Left lung (tissue), 10 donors: Measurements from ENCODE around the gene ZNF770. TPM values are rescaled to one million over a fixed set of nuclear protein-coding genes. Genes with fewer than 3 reads are reported as not detected.
"Not testable (repeated sequence)": the region's sequence is repeated elsewhere in the genome, so short reads cannot be mapped to it uniquely, and the experiment has no call there.

Experiments
- ATAC-seq: fragments of 200-7000 bp; cut with Tn5 transposase; one replicate; pipeline ENCODE4 v1.9.1; 2020; ENCODE audit warnings: moderate library complexity
- DNase-seq, 4 donors: peaks; one replicate each; pipeline ENCODE4 v3.0.0-alpha.2; 2013 to 2020
- H3K27ac ChIP-seq, 2 donors: fragments of 200-600 bp; sonication (generic) in 1 of 2; one replicate each; pipeline versions ENCODE4 v1.5.0 to v1.8.0; 2020 to 2021
- H3K27me3 ChIP-seq, 2 donors: fragments of 200-600 bp; sonication (generic) in 1 of 2; one replicate each; pipeline versions ENCODE4 v1.5.0 to v1.8.0; 2020 to 2021
- H3K36me3 ChIP-seq, 2 donors: fragments of 200-600 bp; sonication (generic) in 1 of 2; one replicate each; pipeline versions ENCODE4 v1.5.0 to v1.8.0; 2020 to 2021
- H3K4me1 ChIP-seq, 2 donors: fragments of 200-600 bp; one replicate each; pipeline ENCODE4 v1.8.0; 2021
- H3K4me3 ChIP-seq, 2 donors: fragments of 200-600 bp; sonication (generic) in 1 of 2; one replicate each; pipeline versions ENCODE4 v1.5.0 to v1.8.0; 2020 to 2021; ENCODE audit warnings: mild to moderate bottlenecking in 1 of 2
- H3K9me3 ChIP-seq, 2 donors: fragments of 200-600 bp; sonication (generic) in 1 of 2; one replicate each; pipeline versions ENCODE4 v1.5.0 to v1.8.0; 2020 to 2021
- intact Hi-C, 2 donors: fragments of 100-400 bp; cut with DNase I; formaldehyde crosslinking; loops; one replicate each; pipeline versions ENCODE4 v1.11.2 to v1.14.2; 2022
- polyA plus RNA-seq, 6 donors: library from polyadenylated mRNA; unstranded; fragments of 120-200 nt; gene quantifications; one replicate each; pipeline ENCODE4 v1.2.1, GENCODE V29; 2013; ENCODE audit not compliant: insufficient read length in 6 of 6
- total RNA-seq, 2 donors: library from RNA; stranded (reverse); fragmentation: NEBNext Ultra II Directional; extraction: Animal tissue kit (Norgen Biotek cat#: 25700); gene quantifications; one replicate each; pipeline ENCODE4 v1.2.1, GENCODE V29; 2021
- TF ChIP-seq, protein P1 (sequence below), 2 donors: fragments of 200-600 bp; sonication (generic) in 1 of 2; IDR thresholded peaks; one replicate each; pipeline versions ENCODE4 v1.5.0 to v1.8.0; 2021; ENCODE audit warnings: antibody characterized with exemption in 2 of 2
- donor health status: DM: no; HTN: yes; CAD: no.
- donor health status: DM: no; HTN: no; CAD: no.

The ZNF770 gene
- total and polyA plus RNA-seq, 8 donors: 25.4 to 46.5 (median 39.1) TPM

DNA sequence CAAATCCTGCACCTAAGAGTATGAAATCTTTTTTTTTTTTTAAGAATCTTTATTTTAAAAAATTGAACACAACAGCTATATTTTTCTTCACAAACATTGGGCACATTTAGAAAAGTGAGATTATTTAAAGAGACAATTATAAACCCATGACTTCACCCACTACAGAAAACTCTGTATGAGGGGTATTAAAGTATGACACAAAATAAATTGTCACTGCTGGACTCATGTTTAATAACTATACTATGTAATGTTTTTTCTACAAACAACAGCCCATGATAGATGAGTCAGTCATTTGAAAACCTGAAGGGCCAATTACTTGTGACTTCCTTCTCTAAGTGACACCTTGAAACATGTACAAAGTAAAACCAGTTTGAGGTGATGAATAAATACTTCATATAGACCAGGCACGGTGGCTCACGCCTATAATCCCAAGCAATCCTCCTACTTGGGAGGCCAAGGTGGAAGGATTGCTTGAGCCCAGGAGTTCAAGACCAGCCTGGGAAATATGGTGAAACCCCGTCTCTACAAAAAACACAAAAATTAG is 54.6 kb downstream of the ZNF770 start:
- Histone ChIP-seq H3K4me1 (no peaks in the 10 kb centered on the region), H3K4me3 (no peak overlapping the region), H3K9me3 (peaks cover 0 to 4% of the 10 kb centered on the region in 2 donors), H3K27me3 (no peaks in the 10 kb centered on the region), H3K36me3 (peaks cover 0 to 100% of the 10 kb centered on the region in 2 donors), H3K27ac (no peak overlapping the region)
- TF ChIP-seq, protein P1, sequence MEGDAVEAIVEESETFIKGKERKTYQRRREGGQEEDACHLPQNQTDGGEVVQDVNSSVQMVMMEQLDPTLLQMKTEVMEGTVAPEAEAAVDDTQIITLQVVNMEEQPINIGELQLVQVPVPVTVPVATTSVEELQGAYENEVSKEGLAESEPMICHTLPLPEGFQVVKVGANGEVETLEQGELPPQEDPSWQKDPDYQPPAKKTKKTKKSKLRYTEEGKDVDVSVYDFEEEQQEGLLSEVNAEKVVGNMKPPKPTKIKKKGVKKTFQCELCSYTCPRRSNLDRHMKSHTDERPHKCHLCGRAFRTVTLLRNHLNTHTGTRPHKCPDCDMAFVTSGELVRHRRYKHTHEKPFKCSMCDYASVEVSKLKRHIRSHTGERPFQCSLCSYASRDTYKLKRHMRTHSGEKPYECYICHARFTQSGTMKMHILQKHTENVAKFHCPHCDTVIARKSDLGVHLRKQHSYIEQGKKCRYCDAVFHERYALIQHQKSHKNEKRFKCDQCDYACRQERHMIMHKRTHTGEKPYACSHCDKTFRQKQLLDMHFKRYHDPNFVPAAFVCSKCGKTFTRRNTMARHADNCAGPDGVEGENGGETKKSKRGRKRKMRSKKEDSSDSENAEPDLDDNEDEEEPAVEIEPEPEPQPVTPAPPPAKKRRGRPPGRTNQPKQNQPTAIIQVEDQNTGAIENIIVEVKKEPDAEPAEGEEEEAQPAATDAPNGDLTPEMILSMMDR (IDR thresholded peaks at IDR 0.05): no peak
- no peak for DNase-seq
- intact Hi-C loops: no loop called here
- ATAC-seq: no peak

GRCh38 chr15:34928349-34928748 is 59.7 kb downstream of the ZNF770 start:
- H3K9me3 ChIP-seq, DNase-seq: not testable (repeated sequence)
- peaks cover 0 to 92% of the 10 kb centered on the region in 2 donors for H3K36me3 ChIP-seq

More at GRCh38 chr15:34928349-34928748, 59.7 kb downstream of the ZNF770 start:
- not testable (repeated sequence) for ATAC-seq, H3K4me3 ChIP-seq, H3K27me3 ChIP-seq, H3K4me1 ChIP-seq, H3K27ac ChIP-seq
- intact Hi-C loops: loop anchor here in 1 of 2 donors (10.0 kb wide), 1 partner anchor 224 kb away; no protein-coding TSS in a partner anchor

Other genes starting within 250 kb of the ZNF770 start
- not detected for gene GJD2, start 233.3 kb downstream of the ZNF770 start, total RNA-seq
- gene GJD2, start 233.3 kb downstream of the ZNF770 start, polyA plus RNA-seq: under 1 TPM in 2 of 6 donors, not detected in 4; 0.07 to 0.10 TPM
- gene ACTC1, start 192.7 kb downstream of the ZNF770 start, total RNA-seq: 1 to 10 TPM; 3.3 to 4.5 TPM
- 1 to 10 TPM in 5 of 6 donors, under 1 TPM in 1; 0.94 to 4.3 (median 1.5) TPM for gene ACTC1, start 192.7 kb downstream of the ZNF770 start, polyA plus RNA-seq
- 10 to 100 TPM; 26.1 to 30.3 TPM for gene AQR, start 18.5 kb downstream of the ZNF770 start, total RNA-seq
- gene AQR, start 18.5 kb downstream of the ZNF770 start, polyA plus RNA-seq: 10 to 100 TPM; 42.2 to 49.0 (median 44.2) TPM
- gene NANOGP8, start 97.0 kb upstream of the ZNF770 start, total RNA-seq: under 1 TPM in 1 of 2 donors, not detected in 1; 0.60 TPM
- gene NANOGP8, start 97.0 kb upstream of the ZNF770 start, polyA plus RNA-seq: under 1 TPM in 3 of 6 donors, not detected in 3; 0.24 to 0.82 (median 0.34) TPM